ENCODE data around the gene KLK8.
A peak's percentile ranks its signal among the peaks of the same experiment; 100 is the strongest.

KLK8 gene

GRCh38 chr19:51023946-51024345 lies 22.5 kb upstream of the KLK8 start:
- no peak overlapping the region for H3K4me3 ChIP-seq (ENCODE audit: low read depth, low read length)
- DNase-seq = no peak
- no peaks in the 10 kb centered on the region for H3K36me3 ChIP-seq (replicated peaks)
- no peak overlapping the region for H3K27ac ChIP-seq
- TF ChIP-seq, protein P1, sequence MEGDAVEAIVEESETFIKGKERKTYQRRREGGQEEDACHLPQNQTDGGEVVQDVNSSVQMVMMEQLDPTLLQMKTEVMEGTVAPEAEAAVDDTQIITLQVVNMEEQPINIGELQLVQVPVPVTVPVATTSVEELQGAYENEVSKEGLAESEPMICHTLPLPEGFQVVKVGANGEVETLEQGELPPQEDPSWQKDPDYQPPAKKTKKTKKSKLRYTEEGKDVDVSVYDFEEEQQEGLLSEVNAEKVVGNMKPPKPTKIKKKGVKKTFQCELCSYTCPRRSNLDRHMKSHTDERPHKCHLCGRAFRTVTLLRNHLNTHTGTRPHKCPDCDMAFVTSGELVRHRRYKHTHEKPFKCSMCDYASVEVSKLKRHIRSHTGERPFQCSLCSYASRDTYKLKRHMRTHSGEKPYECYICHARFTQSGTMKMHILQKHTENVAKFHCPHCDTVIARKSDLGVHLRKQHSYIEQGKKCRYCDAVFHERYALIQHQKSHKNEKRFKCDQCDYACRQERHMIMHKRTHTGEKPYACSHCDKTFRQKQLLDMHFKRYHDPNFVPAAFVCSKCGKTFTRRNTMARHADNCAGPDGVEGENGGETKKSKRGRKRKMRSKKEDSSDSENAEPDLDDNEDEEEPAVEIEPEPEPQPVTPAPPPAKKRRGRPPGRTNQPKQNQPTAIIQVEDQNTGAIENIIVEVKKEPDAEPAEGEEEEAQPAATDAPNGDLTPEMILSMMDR (IDR thresholded peaks at IDR 0.05; ENCODE audit: low read depth, low read length, missing control alignments) = no peak
- peaks cover 6% of the 10 kb centered on the region for H3K27me3 ChIP-seq (replicated peaks)
- in situ Hi-C loops (cut with HindIII; ENCODE audit: low pct_ligation_motif_present, low sequenced_read_pairs) = no loop called here

DNA sequence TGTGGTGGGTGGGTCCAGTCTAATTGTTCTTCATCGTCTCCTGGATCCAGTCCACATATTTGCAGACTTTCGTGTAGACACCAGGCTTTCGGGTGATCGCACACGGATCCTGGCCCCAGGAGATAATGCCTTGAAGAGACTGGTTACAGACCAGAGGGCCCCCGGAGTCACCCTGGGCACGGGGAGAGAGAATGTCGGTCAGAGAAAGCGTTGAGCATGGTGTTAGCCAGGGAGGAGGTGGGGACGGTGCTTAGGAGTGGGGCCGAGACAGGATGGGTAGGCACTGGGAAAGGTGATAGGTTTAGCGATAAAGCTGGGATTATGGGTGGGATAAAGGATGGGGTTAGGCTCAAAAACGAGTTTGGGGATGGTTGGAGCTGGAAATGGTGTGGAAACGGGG lies 21.1 kb upstream of the KLK8 start:
- in situ Hi-C loops (cut with HindIII; ENCODE audit: low pct_ligation_motif_present, low sequenced_read_pairs) = no loop called here
- no peaks in the 10 kb centered on the region for H3K36me3 ChIP-seq (replicated peaks)
- no peak for DNase-seq
- TF ChIP-seq, protein P1 (IDR thresholded peaks at IDR 0.05; ENCODE audit: low read depth, low read length, missing control alignments) = no peak
- no peak overlapping the region for H3K4me3 ChIP-seq (ENCODE audit: low read depth, low read length)
- H3K27ac ChIP-seq = no peak overlapping the region
- H3K27me3 ChIP-seq (replicated peaks) = peaks cover 14% of the 10 kb centered on the region

DNA sequence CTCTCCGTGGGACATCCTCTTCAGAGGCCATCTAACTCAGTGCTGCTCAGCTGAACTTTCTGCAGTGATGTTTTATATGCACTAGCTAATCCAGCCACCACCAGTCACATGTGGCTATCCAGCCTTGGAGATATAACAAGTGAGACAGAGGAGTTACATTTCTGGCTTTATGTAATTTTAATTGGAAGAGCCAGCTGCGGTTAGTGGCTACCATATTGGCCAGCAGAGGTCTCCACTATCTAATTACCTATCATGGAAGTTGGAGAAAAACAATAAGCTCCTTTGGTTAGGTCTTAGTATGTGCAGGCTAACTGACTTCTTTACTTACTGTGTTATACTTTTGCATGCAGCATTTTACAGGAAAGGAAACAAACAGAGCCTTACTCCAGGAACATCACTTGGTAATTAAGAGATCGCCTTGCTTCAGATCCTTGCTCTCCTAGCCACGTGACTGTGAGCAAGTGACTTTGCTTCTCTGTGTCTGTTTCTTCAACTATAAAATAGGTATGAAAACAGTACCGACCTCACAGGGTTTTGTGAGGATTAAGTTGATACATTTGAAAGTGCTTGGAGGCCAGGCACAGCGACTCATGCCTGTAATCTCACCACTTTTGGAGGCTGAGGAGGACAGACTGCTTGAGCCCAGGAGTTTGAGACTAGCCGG lies 19.7 kb upstream of the KLK8 start:
- DNase-seq = peak; percentile 49
- Histone ChIP-seq H3K27me3 (replicated peaks) (peaks cover 22% of the 10 kb centered on the region), H3K27ac (no peak overlapping the region), H3K36me3 (replicated peaks) (no peaks in the 10 kb centered on the region), H3K4me3 (ENCODE audit: low read depth, low read length) (no peak overlapping the region)
- in situ Hi-C loops (cut with HindIII; ENCODE audit: low pct_ligation_motif_present, low sequenced_read_pairs) = no loop called here
- TF ChIP-seq, protein P1 (IDR thresholded peaks at IDR 0.05; ENCODE audit: low read depth, low read length, missing control alignments) = peak; percentile 70

DNA sequence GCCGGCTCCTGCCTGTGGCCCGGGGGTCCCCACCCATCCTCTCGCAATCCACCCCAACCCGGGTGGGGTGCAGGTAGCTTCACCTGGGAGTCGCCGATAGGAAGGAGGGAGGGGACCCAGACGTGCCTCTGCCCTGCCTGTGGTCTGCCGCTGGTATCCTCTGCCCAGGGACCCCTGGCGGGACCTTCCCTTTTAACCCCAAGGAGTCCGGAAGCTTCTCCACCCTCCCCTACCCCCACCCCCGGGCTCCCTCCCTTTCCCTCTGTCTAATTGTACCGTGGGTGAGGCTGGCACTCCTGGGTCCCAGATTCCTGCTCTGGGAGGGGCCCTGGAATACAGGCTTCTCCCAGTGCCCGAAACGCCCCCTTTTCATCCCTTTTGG lies 18.1 kb upstream of the KLK8 start, which contains the start of gene KLK10:
Gene KLK10, minus strand, starts transcription at position 166 of the 382 bp plus-strand sequence. CDS start 579 bp downstream, outside the sequence.
- TF ChIP-seq, protein P1 (IDR thresholded peaks at IDR 0.05; ENCODE audit: low read depth, low read length, missing control alignments) = no peak
- Histone ChIP-seq H3K27ac (no peak within 1 kb of the TSS), H3K36me3 (replicated peaks) (no peaks in the 10 kb centered on the region), H3K4me3 (ENCODE audit: low read depth, low read length) (no peak within 1 kb of the TSS), H3K27me3 (replicated peaks) (peaks cover 22% of the 10 kb centered on the region)
- in situ Hi-C loops (cut with HindIII; ENCODE audit: low pct_ligation_motif_present, low sequenced_read_pairs) = no loop called here
- no peak for DNase-seq

DNA sequence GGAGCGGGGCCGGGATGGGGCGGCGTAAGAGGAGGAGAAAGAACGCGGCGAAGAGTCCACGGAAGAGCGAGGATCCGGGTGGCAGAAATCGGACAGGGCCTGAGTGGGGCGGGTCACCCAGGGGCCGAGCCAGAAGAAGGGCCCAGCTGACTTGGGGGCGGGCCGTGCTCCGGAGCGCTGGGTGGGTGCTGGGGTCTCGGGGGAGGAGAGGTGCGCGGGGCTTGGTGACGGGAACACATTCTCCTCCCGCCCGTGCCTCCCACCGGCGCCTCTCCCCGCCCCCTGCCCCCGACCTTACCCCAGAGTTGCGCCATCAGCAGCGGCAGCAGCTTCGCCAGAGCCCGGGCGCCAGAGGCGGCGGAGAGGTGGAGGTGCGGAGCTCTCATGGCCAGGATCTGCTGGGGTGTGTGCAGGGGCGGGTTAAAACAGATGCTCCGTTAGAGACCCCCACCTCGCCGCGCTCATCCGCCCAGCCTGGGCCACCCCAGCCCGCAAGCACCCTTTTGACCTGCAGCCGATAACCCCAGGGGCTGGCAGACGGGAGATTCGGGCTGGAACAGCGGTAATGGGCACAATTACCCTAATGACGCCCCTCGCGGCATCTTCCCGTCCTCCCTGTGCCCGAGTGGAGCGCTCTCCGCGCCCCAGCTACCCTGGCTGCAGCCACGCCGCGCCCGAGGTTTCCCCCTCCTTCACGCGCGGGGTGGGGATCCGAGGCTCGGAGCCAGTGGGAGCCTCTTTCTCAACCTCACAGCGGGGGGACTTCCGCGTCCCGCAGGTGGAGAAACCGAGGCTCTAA lies 17.5 kb upstream of the KLK8 start:
- Histone ChIP-seq H3K36me3 (replicated peaks) (no peaks in the 10 kb centered on the region), H3K27me3 (replicated peaks) (peaks cover 22% of the 10 kb centered on the region), H3K27ac (no peak overlapping the region), H3K4me3 (ENCODE audit: low read depth, low read length) (no peak overlapping the region)
- TF ChIP-seq, protein P1 (IDR thresholded peaks at IDR 0.05; ENCODE audit: low read depth, low read length, missing control alignments) = no peak
- DNase-seq = no peak
- in situ Hi-C loops (cut with HindIII; ENCODE audit: low pct_ligation_motif_present, low sequenced_read_pairs) = no loop called here
